Nephron (organoid): Measurements from ENCODE around the gene VDAC2.
A peak's percentile ranks its signal among the peaks of the same experiment; 100 is the strongest.

Experiments used
- H3K27ac Mint-ChIP-seq, 3 experiments: 2 replicates each; pipeline ENCODE4 v1.8.0; 2020; ENCODE audit warnings: mixed read lengths in 3 of 3, mild to moderate bottlenecking in 2 of 3, moderate library complexity in 1 of 3
- H3K27me3 Mint-ChIP-seq: 2 replicates; pipeline ENCODE4 v1.8.0; 2021; ENCODE audit warnings: low read depth, mild to moderate bottlenecking, moderate library complexity, mixed read lengths
- H3K36me3 Mint-ChIP-seq: 2 replicates; pipeline ENCODE4 v1.8.0; 2020; ENCODE audit warnings: low read depth, mixed read lengths
- H3K4me1 Mint-ChIP-seq: 2 replicates; pipeline ENCODE4 v1.8.0; 2020; ENCODE audit warnings: mixed read lengths
- H3K4me3 Mint-ChIP-seq, 3 experiments: 2 replicates each; pipeline ENCODE4 v1.8.0; 2020; ENCODE audit warnings: mild to moderate bottlenecking in 3 of 3, mixed read lengths in 3 of 3, moderate library complexity in 2 of 3
- H3K9me3 Mint-ChIP-seq: 2 replicates; pipeline ENCODE4 v1.8.0; 2020; ENCODE audit warnings: mixed read lengths
- TF ChIP-seq, protein P1 (sequence below), 3 experiments: fragments of 200-600 bp; sonication (generic); IDR thresholded peaks; one replicate each; pipeline ENCODE4 v1.5.0; 2021; ENCODE audit warnings: antibody characterized with exemption in 3 of 3; ENCODE audit not compliant: unreplicated experiment in 3 of 3

The VDAC2 gene

DNA sequence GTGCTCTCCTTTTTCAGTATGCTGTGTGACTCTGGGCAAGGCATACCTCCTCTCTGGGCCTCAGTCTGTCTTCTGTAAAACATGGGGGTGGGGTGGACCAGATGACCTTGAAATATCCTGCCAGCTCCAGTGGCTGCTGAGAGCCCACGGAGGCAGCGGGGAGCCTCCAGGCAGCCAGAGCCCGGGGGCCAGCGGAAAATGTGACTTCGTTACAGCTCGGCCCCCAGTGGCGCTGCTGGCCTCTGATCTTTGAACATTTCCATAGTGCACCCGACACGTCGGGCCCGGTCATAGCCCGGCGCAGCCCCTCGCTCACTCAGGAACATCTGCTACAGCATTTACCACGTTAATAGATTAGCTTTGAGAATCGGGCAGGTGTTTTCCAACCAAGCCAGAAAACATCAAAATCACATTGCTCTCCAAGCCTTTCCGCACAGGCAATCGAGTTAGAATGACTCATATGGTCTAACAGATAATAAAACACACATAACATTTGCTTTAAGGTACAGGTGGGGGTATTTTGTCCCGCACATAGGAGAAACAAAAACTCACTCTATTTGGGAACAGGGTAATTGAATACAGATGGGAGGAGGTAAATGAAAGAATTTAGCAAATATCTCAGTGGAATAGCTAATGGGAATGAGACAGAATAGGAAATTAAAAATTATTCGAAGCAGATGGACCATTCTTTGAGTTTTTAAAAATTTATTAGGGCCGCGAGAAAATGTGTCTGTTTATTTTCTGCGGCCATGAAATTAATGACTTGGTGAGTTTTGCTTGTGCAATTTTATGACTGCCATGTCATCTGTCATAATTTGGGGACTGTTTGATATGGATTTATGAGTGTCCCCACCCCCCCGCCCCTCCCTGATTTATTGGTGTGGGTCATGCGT is 51.5 kb downstream of the VDAC2 start:
- Mint-ChIP-seq H3K4me1 (peaks cover 6% of the 10 kb centered on the region), H3K36me3 (no peaks in the 10 kb centered on the region), H3K27ac (peak overlapping the region in 2 of 3 experiments; percentile 1 to 12), H3K9me3 (peaks cover 7% of the 10 kb centered on the region), H3K27me3 (peaks cover 35% of the 10 kb centered on the region), H3K4me3 (no peak overlapping the region)
- TF ChIP-seq, protein P1, sequence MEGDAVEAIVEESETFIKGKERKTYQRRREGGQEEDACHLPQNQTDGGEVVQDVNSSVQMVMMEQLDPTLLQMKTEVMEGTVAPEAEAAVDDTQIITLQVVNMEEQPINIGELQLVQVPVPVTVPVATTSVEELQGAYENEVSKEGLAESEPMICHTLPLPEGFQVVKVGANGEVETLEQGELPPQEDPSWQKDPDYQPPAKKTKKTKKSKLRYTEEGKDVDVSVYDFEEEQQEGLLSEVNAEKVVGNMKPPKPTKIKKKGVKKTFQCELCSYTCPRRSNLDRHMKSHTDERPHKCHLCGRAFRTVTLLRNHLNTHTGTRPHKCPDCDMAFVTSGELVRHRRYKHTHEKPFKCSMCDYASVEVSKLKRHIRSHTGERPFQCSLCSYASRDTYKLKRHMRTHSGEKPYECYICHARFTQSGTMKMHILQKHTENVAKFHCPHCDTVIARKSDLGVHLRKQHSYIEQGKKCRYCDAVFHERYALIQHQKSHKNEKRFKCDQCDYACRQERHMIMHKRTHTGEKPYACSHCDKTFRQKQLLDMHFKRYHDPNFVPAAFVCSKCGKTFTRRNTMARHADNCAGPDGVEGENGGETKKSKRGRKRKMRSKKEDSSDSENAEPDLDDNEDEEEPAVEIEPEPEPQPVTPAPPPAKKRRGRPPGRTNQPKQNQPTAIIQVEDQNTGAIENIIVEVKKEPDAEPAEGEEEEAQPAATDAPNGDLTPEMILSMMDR (IDR thresholded peaks at IDR 0.05; ENCODE audit: unreplicated experiment in 3 of 3), result no peak

DNA sequence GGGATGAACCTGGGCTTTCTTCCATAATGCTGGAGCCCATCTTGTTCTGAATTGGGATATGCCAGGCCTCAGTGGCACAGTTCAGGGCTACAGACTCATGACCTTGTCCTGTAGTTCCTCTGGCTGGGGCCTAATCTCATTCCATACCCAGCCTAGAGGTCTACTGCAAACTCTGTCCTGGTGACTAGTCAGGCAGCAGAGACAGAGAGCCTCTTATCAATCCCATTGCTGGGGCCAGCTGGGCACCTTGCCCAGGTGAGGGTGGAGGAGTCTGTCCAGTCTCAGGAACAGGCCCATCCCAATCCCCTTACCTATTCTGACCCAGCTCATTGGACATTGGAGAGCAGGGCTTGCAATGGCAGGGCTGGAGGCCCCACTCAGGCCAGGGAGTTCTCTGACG is 53.2 kb downstream of the VDAC2 start:
- Mint-ChIP-seq H3K27me3 (peaks cover 37% of the 10 kb centered on the region), H3K9me3 (peaks cover 7% of the 10 kb centered on the region), H3K4me3 (no peak overlapping the region), H3K27ac (no peak overlapping the region), H3K4me1 (peaks cover 6% of the 10 kb centered on the region), H3K36me3 (no peaks in the 10 kb centered on the region)
- TF ChIP-seq, protein P1 (IDR thresholded peaks at IDR 0.05; ENCODE audit: unreplicated experiment in 3 of 3), result no peak

DNA sequence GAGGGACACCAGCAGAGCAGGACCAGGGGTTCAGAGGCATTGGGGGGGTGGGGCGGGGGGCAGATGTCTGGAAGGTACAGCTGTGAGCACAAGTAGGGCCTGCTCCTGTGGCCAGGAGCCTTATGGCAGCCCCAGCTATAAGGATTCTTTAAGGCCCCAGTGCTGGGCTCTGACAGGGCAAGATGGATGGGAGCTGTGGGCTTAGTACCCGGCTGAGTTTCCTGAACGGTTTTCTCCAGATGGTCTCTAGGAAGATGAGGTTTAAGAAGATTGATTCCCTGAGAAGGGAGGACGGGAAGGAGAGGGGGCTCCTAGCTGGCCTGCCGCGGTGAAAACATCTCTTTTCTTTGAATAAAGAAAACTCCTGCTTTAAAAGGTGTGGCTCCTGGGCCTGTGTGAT is 55.3 kb downstream of the VDAC2 start:
- H3K4me3 Mint-ChIP-seq, result no peak overlapping the region
- peaks cover 3% of the 10 kb centered on the region for H3K9me3 Mint-ChIP-seq
- TF ChIP-seq, protein P1 (IDR thresholded peaks at IDR 0.05; ENCODE audit: unreplicated experiment in 3 of 3), result no peak
- peaks cover 32% of the 10 kb centered on the region for H3K27me3 Mint-ChIP-seq
- H3K4me1 Mint-ChIP-seq, result peaks cover 6% of the 10 kb centered on the region
- H3K27ac Mint-ChIP-seq, result no peak overlapping the region
- peaks cover 3% of the 10 kb centered on the region for H3K36me3 Mint-ChIP-seq

DNA sequence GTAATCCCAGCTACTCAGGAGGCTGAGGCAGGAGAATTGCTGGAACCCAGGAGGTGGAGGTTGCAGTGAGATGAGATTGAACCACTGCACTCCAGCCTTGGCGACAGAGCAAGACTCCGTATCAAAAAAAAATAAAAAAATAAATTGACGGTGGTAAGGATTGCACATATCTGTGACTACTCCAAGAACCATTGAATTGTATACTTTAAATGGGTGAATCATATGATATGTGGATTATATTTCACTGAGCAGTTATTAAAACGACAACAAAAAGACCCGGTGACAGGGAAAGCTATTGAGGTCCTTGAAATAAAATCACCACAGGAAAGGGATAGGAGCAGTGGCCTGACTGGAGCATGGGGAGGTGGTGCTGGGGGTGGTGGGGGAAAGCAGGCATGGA is 56.3 kb downstream of the VDAC2 start:
- H3K4me1 Mint-ChIP-seq, result peaks cover 5% of the 10 kb centered on the region
- peaks cover 31% of the 10 kb centered on the region for H3K27me3 Mint-ChIP-seq
- peaks cover 4% of the 10 kb centered on the region for H3K36me3 Mint-ChIP-seq
- TF ChIP-seq, protein P1 (IDR thresholded peaks at IDR 0.05; ENCODE audit: unreplicated experiment in 3 of 3), result no peak
- H3K4me3 Mint-ChIP-seq, result no peak overlapping the region
- H3K9me3 Mint-ChIP-seq, result peaks cover 3% of the 10 kb centered on the region
- H3K27ac Mint-ChIP-seq, result no peak overlapping the region

DNA sequence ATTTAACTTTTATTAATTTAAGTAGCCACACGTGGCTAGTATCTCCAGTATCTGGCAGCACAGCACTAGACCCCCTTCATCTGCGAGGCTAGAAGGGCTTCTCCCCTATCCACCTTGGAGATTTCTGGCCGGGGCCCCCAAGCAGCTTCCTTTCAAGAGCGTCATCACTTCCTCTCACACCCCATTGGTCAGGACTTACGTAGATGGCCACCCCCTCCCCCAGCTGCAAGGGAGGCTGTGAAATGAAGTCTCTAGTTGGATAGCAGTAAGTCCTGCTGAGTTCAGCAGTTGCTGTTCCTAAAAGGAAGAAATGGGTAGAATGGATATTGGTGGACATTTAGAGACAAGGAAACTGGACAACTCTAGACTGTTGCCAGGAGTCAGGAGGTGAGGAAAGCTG is 59.0 kb downstream of the VDAC2 start:
- Mint-ChIP-seq H3K4me3 (no peak overlapping the region), H3K36me3 (peaks cover 4% of the 10 kb centered on the region), H3K9me3 (peaks cover 3% of the 10 kb centered on the region), H3K27me3 (peaks cover 26% of the 10 kb centered on the region), H3K27ac (no peak overlapping the region), H3K4me1 (no peaks in the 10 kb centered on the region)
- TF ChIP-seq, protein P1 (IDR thresholded peaks at IDR 0.05; ENCODE audit: unreplicated experiment in 3 of 3), result no peak

DNA sequence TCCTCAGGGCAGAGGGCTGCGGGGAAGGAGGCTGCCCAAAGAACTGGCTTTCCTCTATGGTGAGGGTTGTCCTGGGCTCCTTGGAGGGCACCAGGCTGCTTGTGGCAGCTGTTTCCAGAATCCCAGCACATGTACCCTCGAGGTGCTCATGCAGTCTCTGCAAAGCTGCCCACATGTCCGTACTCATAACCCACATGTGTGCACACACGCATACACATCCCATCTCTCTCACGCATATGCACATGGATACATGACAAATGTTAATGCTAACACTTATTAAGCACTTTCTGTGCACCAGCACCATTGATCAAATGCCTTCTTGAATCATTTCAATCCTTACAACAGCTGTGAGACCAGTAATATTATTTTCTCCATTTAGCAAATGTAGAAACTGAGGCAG is 61.5 kb downstream of the VDAC2 start:
- TF ChIP-seq, protein P1 (IDR thresholded peaks at IDR 0.05; ENCODE audit: unreplicated experiment in 3 of 3), result no peak
- Mint-ChIP-seq H3K9me3 (peaks cover 3% of the 10 kb centered on the region), H3K36me3 (peaks cover 4% of the 10 kb centered on the region), H3K4me1 (no peaks in the 10 kb centered on the region), H3K27ac (no peak overlapping the region), H3K27me3 (peaks cover 20% of the 10 kb centered on the region), H3K4me3 (no peak overlapping the region)
